Measurements from ENCODE around the gene NRN1L.

The NRN1L gene

GRCh38 chr16:67878846-67879245, 5.8 kb upstream of the NRN1L start:
- peaks cover 47% of the 10 kb centered on the region for H3K36me3 Mint-ChIP-seq (ENCODE audit: low read depth)

GRCh38 chr16:67879462-67879861, 5.2 kb upstream of the NRN1L start:
- H3K27ac Mint-ChIP-seq, result no peak overlapping the region
- H3K4me1 Mint-ChIP-seq, result peaks cover 39% of the 10 kb centered on the region
- H3K27me3 Mint-ChIP-seq (ENCODE audit: low read depth), result no peaks in the 10 kb centered on the region
- peaks cover 49% of the 10 kb centered on the region for H3K36me3 Mint-ChIP-seq (ENCODE audit: low read depth)
- TF ChIP-seq CTCF (IDR thresholded peaks at IDR 0.05; ENCODE audit: unreplicated experiment in 3 of 3), result no peak
- H3K4me3 Mint-ChIP-seq, result no peak overlapping the region
- H3K9me3 Mint-ChIP-seq, result no peaks in the 10 kb centered on the region

More at GRCh38 chr16:67878846-67879245, 5.8 kb upstream of the NRN1L start:
- H3K9me3 Mint-ChIP-seq, result no peaks in the 10 kb centered on the region
- peaks cover 42% of the 10 kb centered on the region for H3K4me1 Mint-ChIP-seq
- H3K27me3 Mint-ChIP-seq (ENCODE audit: low read depth), result no peaks in the 10 kb centered on the region
- no peak for TF ChIP-seq CTCF (IDR thresholded peaks at IDR 0.05; ENCODE audit: unreplicated experiment in 3 of 3)
- no peak overlapping the region for H3K4me3 Mint-ChIP-seq
- H3K27ac Mint-ChIP-seq, result no peak overlapping the region

GRCh38 chr16:67879936-67880335, 4.7 kb upstream of the NRN1L start:
- H3K4me1 Mint-ChIP-seq, result peaks cover 38% of the 10 kb centered on the region
- peaks cover 51% of the 10 kb centered on the region for H3K36me3 Mint-ChIP-seq (ENCODE audit: low read depth)
- H3K9me3 Mint-ChIP-seq, result no peaks in the 10 kb centered on the region
- no peak for TF ChIP-seq CTCF (IDR thresholded peaks at IDR 0.05; ENCODE audit: unreplicated experiment in 3 of 3)
- H3K27me3 Mint-ChIP-seq (ENCODE audit: low read depth), result no peaks in the 10 kb centered on the region
- peak overlapping the region in 1 of 3 experiments; percentile 59 for H3K4me3 Mint-ChIP-seq
- no peak overlapping the region for H3K27ac Mint-ChIP-seq

- peaks cover 51% of the 10 kb centered on the region for H3K36me3 Mint-ChIP-seq (ENCODE audit: low read depth)
- H3K27ac Mint-ChIP-seq, result no peak overlapping the region
- no peaks in the 10 kb centered on the region for H3K9me3 Mint-ChIP-seq
- no peak overlapping the region for H3K4me3 Mint-ChIP-seq
- TF ChIP-seq CTCF (IDR thresholded peaks at IDR 0.05; ENCODE audit: unreplicated experiment in 3 of 3), result no peak
- no peaks in the 10 kb centered on the region for H3K27me3 Mint-ChIP-seq (ENCODE audit: low read depth)
- peaks cover 32% of the 10 kb centered on the region for H3K4me1 Mint-ChIP-seq
Measured at GRCh38 chr16:67880584-67880983, 4.1 kb upstream of the NRN1L start.

- peak overlapping the region in 1 of 3 experiments; percentile 66 for H3K4me3 Mint-ChIP-seq
- TF ChIP-seq CTCF (IDR thresholded peaks at IDR 0.05; ENCODE audit: unreplicated experiment in 3 of 3), result no peak
- peaks cover 30% of the 10 kb centered on the region for H3K4me1 Mint-ChIP-seq
- H3K27ac Mint-ChIP-seq, result peak overlapping the region; percentile 55 to 89 (median 76)
- peaks cover 46% of the 10 kb centered on the region for H3K36me3 Mint-ChIP-seq (ENCODE audit: low read depth)
- no peaks in the 10 kb centered on the region for H3K9me3 Mint-ChIP-seq
- H3K27me3 Mint-ChIP-seq (ENCODE audit: low read depth), result no peaks in the 10 kb centered on the region
Measured at GRCh38 chr16:67881621-67882161, 3.0 kb upstream of the NRN1L start.
